HPDE6-E6E7 (cell line): ENCODE results near the gene PPP2R2C.

Experiments
- DNase-seq: peaks from one replicate; pipeline ENCODE4 v3.0.0; 2011; ENCODE audit warnings: missing footprints; ENCODE audit errors: extremely low spot score

PPP2R2C gene

GRCh38 chr4:6383009-6383404 is 89.4 kb downstream of the PPP2R2C start:
- DNase-seq: no peak

- no peak for DNase-seq
Measured at GRCh38 chr4:6381571-6382123, 90.8 kb downstream of the PPP2R2C start.

- DNase-seq: no peak
Measured at GRCh38 chr4:6380746-6381410, 91.5 kb downstream of the PPP2R2C start.

GRCh38 chr4:6379767-6380745 is 92.4 kb downstream of the PPP2R2C start:
- no peak for DNase-seq

GRCh38 chr4:6378493-6379445 is 93.6 kb downstream of the PPP2R2C start:
- no peak for DNase-seq

DNA sequence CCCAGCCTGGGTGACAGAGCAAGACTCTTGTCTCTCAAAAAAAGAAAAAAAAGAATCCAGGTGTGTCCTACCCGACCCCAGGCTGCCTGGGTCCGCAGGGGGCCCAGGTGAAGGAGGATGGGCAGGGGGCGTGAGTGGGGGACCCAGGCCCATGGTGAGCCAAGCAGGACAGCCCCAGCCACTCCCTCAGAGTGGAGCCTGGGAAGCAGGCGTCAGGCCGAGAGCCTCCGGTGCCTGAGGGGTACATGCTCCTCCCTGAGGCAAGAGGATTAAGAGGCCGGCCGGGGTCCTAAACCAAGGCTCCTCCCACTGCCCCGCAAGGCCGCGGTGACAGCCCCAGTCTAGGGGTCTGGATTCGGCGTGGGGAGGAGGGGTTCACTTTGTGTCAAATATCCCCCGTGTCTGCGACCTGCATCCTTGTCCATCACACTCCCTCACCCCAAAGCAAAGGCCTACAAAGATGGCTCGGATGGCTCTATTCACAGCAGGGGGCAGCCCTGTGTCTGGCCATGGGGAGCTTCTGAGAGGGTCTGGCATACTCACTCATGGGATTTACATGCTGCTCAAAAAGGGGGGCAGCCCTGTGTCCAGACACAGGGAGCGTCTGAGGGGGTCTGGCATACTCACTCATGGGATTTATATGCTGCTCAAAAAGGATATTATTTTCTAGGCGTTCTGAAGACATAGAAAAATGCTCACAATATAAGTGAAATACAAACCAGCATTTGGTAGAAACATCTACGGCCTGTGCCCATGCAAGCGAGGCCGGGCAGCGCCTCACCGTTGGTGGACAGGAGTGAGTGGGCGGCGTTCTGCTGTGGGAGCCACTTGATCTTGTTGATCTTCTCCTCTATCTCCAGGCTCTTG is 94.6 kb downstream of the PPP2R2C start:
- DNase-seq: no peak

DNA sequence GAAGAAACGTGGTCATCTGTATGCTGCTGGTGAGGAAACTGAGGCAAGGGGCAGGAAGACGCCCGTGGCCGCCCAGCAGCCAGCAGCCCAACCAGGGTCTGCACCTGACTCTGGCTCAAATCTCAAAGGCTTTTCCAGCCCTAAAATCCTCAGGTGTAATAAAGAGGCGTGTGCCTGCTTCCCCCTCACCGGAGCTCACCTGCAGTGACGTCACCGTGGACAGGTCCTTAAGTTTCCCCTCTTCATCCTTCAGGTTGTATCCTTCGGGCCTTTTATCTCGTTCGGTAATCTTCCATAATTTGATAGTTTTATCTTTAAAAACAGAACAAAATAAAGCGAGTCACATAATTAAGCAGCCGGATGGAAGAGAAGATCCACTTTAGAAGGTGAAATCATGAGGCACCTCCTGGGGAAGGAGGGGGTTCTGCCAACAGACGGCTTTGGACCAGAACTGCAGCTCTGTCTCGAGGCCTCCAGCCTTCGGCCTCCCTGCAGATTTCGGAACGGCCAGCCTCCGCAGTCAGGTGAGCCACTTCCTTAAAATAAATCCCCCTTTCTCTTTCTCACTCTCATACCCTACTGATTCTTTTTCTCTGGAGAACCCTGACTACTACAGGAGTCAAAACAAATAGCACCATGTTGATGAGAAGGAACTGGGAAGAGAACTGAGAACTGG is 96.7 kb downstream of the PPP2R2C start:
- no peak for DNase-seq

DNA sequence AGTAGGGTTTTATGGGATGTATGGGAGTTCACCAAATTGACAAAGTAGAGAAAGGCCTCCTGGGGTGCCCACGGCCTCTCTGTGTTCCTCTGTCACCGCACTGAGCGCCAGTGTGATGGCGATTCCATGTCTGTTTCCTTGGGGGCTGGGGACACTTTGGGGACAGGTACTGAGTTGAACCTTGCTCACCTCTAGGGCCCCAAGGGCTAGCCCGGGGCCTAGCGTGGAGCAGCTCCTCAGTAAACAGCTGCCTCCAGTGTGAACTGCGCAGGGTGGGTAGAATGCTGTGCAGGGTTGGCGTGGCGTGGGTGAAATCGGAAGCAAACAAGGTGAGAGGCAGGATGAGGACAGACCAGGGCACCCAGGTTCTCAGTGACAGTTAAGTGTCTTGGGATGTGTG is 97.8 kb downstream of the PPP2R2C start:
- DNase-seq: no peak

DNA sequence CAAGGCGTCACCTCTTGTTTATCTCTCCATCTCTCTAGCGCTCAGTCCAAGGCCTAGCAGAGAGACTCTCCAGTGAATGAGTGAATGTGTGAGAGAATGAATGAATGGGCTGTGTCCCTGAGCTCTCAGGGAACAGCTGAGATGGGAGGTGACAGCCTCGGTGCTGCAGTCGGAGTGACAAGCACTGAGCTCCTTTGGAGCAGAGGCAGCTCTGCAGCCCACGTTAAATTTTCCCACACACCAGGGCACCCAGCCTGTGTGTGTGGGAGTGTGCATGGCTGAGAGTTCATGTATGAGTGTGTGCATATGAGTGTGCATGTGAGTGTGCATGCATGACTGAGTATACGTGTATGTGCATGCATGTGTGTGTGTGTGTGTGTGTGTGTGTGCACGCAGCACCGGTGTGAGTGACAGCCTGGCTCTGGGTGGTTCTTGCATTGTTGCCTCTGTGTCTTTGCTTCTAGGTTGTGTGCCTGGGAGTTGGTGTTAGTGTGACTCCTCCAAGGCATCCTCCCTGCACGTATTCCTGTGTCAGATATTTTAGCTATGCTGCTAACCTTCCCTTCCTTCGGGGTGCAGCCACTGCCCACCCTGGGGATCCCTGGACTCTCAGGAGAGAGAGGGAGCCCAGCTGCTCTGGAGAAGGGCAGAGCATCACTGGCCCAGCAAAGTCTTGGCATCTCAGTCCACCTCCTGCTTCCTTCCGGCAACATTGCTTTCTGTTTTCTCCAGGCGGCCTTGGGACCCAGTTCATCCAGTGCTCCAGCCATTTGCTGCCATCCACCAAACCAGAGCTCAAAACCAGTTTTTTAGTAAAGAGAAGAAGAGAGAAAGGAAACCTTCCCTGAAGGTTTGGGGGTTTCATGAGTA is 98.6 kb downstream of the PPP2R2C start:
- no peak for DNase-seq

DNA sequence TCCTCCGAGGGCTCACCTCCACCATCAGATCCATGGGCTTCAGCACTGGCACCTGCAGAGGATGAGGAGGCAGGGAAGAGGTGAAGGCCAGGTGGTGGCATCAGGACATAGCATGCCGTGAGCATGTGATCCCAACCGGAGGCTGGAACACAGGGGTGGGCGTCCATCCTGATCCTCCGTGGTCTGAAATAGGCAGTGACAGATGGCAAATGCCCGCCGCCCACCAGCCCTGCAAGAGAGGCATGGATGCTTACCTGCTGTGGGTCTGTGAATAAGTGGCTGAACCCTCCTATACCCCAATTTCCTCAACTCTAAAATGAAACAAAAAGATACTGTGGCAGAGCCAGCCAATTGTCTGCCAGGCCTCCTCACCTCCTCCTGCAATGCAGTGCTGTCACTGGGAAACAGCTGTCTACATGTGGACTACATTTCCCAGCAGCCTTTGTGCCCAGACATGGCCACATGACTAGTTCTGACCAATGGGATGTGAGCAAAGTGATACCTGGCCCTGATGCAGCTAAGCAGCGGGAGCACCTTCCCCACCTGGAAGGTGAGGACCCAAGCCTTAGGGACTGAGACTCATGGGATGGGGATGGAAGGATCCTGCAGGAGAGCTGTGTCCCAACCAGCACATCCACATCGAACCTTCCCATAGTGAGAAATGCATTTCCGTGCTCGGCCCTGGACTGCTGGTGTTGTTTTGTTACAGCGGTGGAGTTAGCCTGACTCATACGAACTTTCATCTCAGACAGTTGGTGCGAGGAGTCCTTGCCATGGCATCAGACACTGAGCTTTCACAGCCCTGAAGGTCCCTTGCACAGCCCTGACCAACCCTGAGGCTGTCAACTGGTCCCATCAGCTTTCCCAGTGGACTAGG is 99.5 kb downstream of the PPP2R2C start:
- peak; percentile 68 for DNase-seq

- DNase-seq: no peak
Measured at GRCh38 chr4:6371812-6372211, 100.6 kb downstream of the PPP2R2C start.

DNA sequence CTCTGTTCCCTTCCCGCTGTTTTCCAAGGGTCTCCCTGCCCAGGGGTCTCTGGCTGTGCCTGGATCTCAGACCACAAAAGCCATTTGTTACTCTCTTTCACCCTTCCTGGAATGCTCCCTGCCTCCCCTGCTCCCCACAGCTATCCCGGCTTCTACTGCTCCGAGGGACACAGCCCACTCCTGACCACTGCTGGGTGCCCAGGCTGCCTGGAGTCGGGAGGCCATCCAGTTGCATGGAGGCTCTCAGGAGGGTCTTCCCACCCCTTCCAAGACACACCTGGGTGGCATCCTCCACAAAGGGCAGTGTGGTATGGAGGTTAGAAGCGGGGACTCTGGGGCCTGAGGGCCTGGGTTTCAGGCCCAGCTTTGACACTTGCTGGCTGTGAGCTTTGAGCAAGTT is 101.1 kb downstream of the PPP2R2C start:
- DNase-seq: no peak

DNA sequence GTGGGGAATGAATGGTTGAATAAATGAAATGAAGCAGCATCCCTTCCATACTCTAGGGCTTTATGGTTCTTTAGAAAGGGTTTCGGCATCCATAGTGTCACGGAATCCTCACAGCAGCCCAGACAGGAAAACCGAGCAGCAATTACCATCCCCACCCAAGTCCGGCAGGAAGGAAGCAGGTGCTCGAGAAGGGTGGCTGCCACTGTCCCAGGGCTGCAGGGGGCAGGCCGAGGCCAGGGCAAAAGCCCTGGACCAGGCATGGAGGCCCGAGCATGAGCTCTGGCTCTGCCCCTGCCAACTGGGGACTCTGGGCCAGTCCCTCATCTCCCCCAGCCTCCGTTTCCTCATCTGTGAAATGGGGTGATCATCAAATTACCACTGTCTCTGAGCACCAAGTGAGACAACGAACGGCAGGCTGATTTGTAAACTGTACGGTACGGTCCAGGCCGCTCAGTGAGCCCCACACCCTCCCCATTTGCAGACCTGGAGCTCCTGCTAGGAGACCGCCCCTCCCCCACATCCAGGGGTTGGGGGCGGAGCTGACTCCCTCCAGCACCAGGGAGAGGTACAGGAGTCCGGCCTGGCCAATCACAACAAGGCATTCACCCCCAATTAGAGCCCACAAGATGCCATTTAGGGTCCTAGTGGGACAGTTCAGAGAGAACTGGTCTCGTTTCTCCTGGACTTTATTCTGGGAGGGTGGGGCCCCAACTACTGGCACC is 102.3 kb downstream of the PPP2R2C start:
- DNase-seq: no peak

GRCh38 chr4:6369511-6369910 is 102.9 kb downstream of the PPP2R2C start:
- no peak for DNase-seq

GRCh38 chr4:6369035-6369434 is 103.4 kb downstream of the PPP2R2C start:
- DNase-seq: no peak

DNA sequence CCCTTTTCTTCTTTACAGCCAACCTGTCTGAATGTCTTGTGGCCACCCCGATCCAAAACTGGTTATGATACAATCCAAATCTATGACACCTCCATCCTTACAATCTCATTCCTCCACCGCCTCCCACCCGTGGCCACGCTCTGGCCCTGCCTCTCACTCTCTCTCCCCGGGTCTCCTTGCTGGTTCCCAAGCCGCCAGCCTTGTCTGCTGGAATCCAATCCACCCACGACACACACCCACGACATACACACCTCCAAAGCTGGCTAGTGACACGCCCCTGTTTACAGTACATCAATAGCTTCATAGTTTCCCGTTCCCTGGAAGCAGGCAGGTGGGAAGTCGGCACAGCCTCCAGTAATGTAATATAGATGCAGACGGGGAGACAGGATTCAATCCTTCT is 103.8 kb downstream of the PPP2R2C start:
- DNase-seq: no peak

- no peak for DNase-seq
Measured at GRCh38 chr4:6368096-6368495, 104.3 kb downstream of the PPP2R2C start.
